Cardiac muscle cell (in vitro differentiated cells and primary cell): ENCODE data around the gene LVRN. TPM values are rescaled to one million over a fixed set of nuclear protein-coding genes. Genes with fewer than 3 reads are reported as not detected.

Experiments
- DNase-seq, 2 donors: peaks; one replicate each; pipeline versions ENCODE4 v3.0.0 to v3.0.0-alpha.2; 2010 to 2017; ENCODE audit warnings: low read depth in 1 of 2, low spot score in 1 of 2
- H3K27ac ChIP-seq: fragments of 200-600 bp; sonication (generic); 2 replicates; pipeline ENCODE4 v1.5.1; 2016
- H3K27me3 ChIP-seq: fragments of 200-600 bp; sonication (generic); 2 replicates; pipeline ENCODE4 v1.6.0; 2016; ENCODE audit warnings: control low read depth
- H3K36me3 ChIP-seq: fragments of 200-600 bp; sonication (generic); 2 replicates; pipeline ENCODE4 v1.5.1; 2016; ENCODE audit warnings: control low read depth
- H3K4me1 ChIP-seq: fragments of 200-600 bp; sonication (generic); 2 replicates; pipeline ENCODE4 v1.8.1; 2017; ENCODE audit warnings: low read depth, mild to moderate bottlenecking, mixed run types
- H3K4me3 ChIP-seq: fragments of 200-600 bp; sonication (generic); 2 replicates; pipeline ENCODE4 v1.5.1; 2016; ENCODE audit warnings: mild to moderate bottlenecking
- H3K9me3 ChIP-seq: fragments of 200-600 bp; sonication (generic); 2 replicates; pipeline ENCODE4 v1.5.1; 2017; ENCODE audit warnings: low read depth, mild to moderate bottlenecking, control low read depth
- polyA plus RNA-seq: library from polyadenylated mRNA; unstranded; fragments of >200 nt; fragmentation: Nextera tagmentation; extraction: Ambion mirVana; gene quantifications from 2 replicates; pipeline ENCODE4 v1.2.1, GENCODE V29; 2016
- total RNA-seq: library from RNA; depleted of rRNA; stranded (reverse); fragments of >200 nt; gene quantifications from 2 replicates; pipeline ENCODE4 v1.2.3, GENCODE V29; 2016
- TF ChIP-seq, protein P1 (sequence below): IDR thresholded peaks from 2 replicates; pipeline ENCODE4 v1.5.1; 2012; ENCODE audit warnings: low read depth, mild to moderate bottlenecking, low read length

Gene LVRN
- total and polyA plus RNA-seq, 2 experiments from 2014 or later, result 0.36 TPM; not detected in 1

DNA sequence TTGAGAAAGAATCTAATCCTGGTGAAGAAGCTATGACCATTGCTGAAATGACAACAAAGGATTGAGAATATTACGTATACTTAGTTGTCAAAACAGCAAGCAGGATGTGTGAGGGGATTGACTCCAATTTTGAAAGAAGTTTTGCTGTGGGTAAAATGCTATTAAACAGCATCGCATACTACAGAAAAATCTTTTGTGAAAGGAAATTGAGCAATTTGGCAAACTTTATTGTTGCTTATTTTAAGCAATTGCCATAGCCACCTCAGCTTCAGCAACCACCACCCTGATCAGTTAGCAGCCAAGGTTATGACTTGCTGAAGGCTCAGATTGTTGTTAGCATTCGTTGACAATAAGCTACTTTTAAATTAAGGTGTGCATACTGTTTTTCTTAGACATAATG, 47.5 kb downstream of the LVRN start:
- H3K9me3 ChIP-seq, result no peaks in the 10 kb centered on the region
- TF ChIP-seq, protein P1, sequence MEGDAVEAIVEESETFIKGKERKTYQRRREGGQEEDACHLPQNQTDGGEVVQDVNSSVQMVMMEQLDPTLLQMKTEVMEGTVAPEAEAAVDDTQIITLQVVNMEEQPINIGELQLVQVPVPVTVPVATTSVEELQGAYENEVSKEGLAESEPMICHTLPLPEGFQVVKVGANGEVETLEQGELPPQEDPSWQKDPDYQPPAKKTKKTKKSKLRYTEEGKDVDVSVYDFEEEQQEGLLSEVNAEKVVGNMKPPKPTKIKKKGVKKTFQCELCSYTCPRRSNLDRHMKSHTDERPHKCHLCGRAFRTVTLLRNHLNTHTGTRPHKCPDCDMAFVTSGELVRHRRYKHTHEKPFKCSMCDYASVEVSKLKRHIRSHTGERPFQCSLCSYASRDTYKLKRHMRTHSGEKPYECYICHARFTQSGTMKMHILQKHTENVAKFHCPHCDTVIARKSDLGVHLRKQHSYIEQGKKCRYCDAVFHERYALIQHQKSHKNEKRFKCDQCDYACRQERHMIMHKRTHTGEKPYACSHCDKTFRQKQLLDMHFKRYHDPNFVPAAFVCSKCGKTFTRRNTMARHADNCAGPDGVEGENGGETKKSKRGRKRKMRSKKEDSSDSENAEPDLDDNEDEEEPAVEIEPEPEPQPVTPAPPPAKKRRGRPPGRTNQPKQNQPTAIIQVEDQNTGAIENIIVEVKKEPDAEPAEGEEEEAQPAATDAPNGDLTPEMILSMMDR, result no peak
- peak in 1 of 2 donors; percentile 3 for DNase-seq
- H3K36me3 ChIP-seq, result no peaks in the 10 kb centered on the region
- no peaks in the 10 kb centered on the region for H3K27me3 ChIP-seq
- H3K27ac ChIP-seq, result no peak overlapping the region
- no peak overlapping the region for H3K4me3 ChIP-seq
- no peaks in the 10 kb centered on the region for H3K4me1 ChIP-seq

DNA sequence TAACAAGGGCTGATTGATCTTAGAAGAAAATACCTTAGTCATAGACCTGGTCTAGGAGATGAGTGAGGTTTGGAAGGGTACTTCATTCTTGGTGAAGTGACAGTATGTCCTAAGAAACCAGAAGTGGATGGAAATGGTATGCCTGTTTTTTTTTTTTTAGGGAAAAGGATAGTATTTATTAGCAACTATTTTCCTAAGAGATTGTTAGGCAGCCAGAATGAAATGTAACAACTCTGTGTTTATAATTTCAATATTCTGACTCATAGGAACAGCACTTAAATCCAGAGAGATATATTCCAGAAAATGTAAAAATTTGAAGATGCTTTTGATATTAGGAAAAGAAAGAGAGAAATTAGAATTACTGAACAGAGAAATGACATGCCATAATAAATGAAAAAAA, 48.8 kb downstream of the LVRN start:
- TF ChIP-seq, protein P1, result no peak

DNA sequence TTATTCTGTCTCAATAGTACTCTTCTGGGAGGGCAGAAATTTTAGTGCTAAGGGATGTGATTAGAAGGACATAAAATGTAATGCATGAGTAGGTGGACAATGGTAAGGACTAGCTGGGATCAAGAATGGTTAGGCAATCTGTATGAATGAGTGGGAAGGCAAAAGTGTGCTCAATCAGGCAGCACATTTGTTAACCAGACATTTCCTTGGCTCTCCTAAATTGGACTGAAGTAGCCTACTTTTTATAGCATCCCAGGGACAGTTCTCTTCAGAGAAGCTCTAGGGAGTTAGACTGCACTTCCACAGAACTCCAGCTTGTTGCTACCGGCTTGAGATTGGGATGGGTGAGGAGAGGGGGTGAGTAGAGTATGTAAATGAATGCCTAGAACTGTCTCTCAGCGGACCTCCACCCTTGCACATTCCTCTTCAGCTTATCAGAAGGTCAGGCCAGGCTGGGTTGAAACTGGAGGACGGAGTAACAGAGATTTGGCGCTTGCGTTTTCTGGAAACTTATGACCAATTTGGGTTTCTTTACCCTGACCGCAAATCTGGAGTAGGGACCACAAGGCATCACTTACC, 51.0 kb downstream of the LVRN start:
- no peaks in the 10 kb centered on the region for H3K4me1 ChIP-seq
- H3K27me3 ChIP-seq, result no peaks in the 10 kb centered on the region
- H3K4me3 ChIP-seq, result no peak overlapping the region
- H3K36me3 ChIP-seq, result no peaks in the 10 kb centered on the region
- DNase-seq, result peak in 1 of 2 donors; percentile 9
- H3K27ac ChIP-seq, result no peak overlapping the region
- no peaks in the 10 kb centered on the region for H3K9me3 ChIP-seq
- TF ChIP-seq, protein P1, result no peak

More for the DNA sequence above, 48.8 kb downstream of the LVRN start:
- Histone ChIP-seq H3K27me3 (no peaks in the 10 kb centered on the region), H3K4me3 (no peak overlapping the region), H3K4me1 (no peaks in the 10 kb centered on the region), H3K9me3 (no peaks in the 10 kb centered on the region), H3K36me3 (no peaks in the 10 kb centered on the region), H3K27ac (no peak overlapping the region)
- no peak for DNase-seq

DNA sequence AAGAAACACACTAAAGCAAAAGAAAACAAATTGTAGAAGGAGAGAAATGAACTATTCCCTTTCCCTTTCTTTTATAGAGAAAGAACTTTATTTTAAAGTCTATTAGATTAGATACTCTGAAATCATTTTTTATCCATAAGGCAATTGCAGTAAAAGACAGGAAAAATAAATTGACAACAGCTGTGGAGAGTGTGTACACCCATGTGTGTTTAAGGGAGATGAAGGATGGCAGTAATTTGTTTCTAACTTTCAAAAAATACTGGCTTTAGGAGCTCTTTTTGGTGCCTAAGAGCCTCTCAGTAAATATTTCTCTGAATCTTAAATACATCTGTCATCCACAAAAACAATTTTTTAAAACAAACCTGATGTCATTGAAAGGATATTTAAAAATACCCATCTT, 51.7 kb downstream of the LVRN start:
- Histone ChIP-seq H3K27ac (no peak overlapping the region), H3K27me3 (no peaks in the 10 kb centered on the region), H3K4me3 (no peak overlapping the region), H3K4me1 (no peaks in the 10 kb centered on the region), H3K36me3 (no peaks in the 10 kb centered on the region), H3K9me3 (no peaks in the 10 kb centered on the region)
- no peak for DNase-seq
- TF ChIP-seq, protein P1, result no peak

DNA sequence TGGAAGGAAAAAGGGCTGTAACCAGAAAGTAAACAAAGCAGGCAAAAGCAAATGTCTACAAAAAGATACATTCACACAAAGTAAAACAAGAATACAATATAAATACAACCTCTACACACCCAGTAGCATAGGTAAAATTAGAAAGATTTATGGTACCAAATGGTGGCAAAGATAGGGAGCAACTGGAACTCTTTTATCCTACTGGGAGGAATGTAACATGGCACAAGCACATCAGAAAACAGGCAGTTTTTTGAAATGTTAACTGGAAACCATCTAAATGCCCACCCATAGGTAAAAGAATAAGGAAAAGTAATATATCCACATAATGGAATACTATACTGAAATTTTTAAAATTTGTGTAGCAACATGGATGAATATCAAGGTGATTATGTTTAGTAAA, 61.3 kb downstream of the LVRN start:
- TF ChIP-seq, protein P1, result peak; percentile 4
- no peaks in the 10 kb centered on the region for H3K4me1 ChIP-seq
- no peaks in the 10 kb centered on the region for H3K36me3 ChIP-seq
- H3K9me3 ChIP-seq, result no peaks in the 10 kb centered on the region
- no peak for DNase-seq
- no peak overlapping the region for H3K4me3 ChIP-seq
- H3K27ac ChIP-seq, result no peak overlapping the region
- no peaks in the 10 kb centered on the region for H3K27me3 ChIP-seq
